HepG2 (cell line): ENCODE measurements around the gene HPD. TPM values are rescaled to one million over a fixed set of nuclear protein-coding genes. Genes with fewer than 3 reads are reported as not detected.

ENCODE experiments used
- EED ChIP-seq: sonication (generic); formaldehyde crosslinking; IDR thresholded peaks from 2 replicates; pipeline ENCODE4 v1.5.0; 2020; ENCODE audit warnings: mild to moderate bottlenecking, missing genetic modification reagents
- HOXA5 ChIP-seq: sonication (generic); formaldehyde crosslinking; IDR thresholded peaks from 2 replicates; pipeline ENCODE4 v1.4.0; 2020; ENCODE audit warnings: missing genetic modification reagents
- KLF6 ChIP-seq: IDR thresholded peaks from 2 replicates; pipeline ENCODE4 v1.8.0; 2016; ENCODE audit warnings: missing biosample characterization, missing genetic modification reagents
- MAZ ChIP-seq, 2 experiments: sonication (generic) in 1 of 2; formaldehyde crosslinking in 1 of 2; IDR thresholded peaks; 2 replicates each; pipeline versions ENCODE4 v1.5.0 to v1.6.1; 2012 to 2020; ENCODE audit warnings: low read depth in 2 of 2, mild to moderate bottlenecking in 2 of 2, borderline replicate concordance in 1 of 2, improper control_type of control experiment in 1 of 2, low read length in 1 of 2, missing genetic modification reagents in 1 of 2, moderate library complexity in 1 of 2
- POLR2AphosphoS5 ChIP-seq: IDR thresholded peaks from 2 replicates; pipeline ENCODE4 v1.6.1; 2012; ENCODE audit warnings: low read depth, low read length
- SALL1 ChIP-seq: sonication (generic); formaldehyde crosslinking; IDR thresholded peaks from 2 replicates; pipeline ENCODE4 v1.8.0; 2022; ENCODE audit warnings: mild to moderate bottlenecking, missing genetic modification reagents
- YEATS2 ChIP-seq: sonication (generic); formaldehyde crosslinking; IDR thresholded peaks from 2 replicates; pipeline ENCODE4 v1.4.0; 2020; ENCODE audit warnings: missing genetic modification reagents, borderline replicate concordance
- ZNF138 ChIP-seq: sonication (generic); formaldehyde crosslinking; IDR thresholded peaks from 2 replicates; pipeline ENCODE4 v1.5.0; 2020; ENCODE audit warnings: mild to moderate bottlenecking, low read depth, missing genetic modification reagents
- ZNF292 ChIP-seq: sonication (generic); formaldehyde crosslinking; IDR thresholded peaks from 2 replicates; pipeline ENCODE4 v1.8.1; 2022; ENCODE audit warnings: mild to moderate bottlenecking, low read depth, missing genetic modification reagents, borderline replicate concordance
- ZNF446 ChIP-seq: sonication (generic); formaldehyde crosslinking; IDR thresholded peaks from 2 replicates; pipeline ENCODE4 v1.5.0; 2020; ENCODE audit warnings: mild to moderate bottlenecking, missing genetic modification reagents
- ZNF652 ChIP-seq: IDR thresholded peaks from 2 replicates; pipeline ENCODE4 v1.6.1; 2016; ENCODE audit warnings: low read depth, borderline replicate concordance
- polyA plus RNA-seq, 8 experiments: library from polyadenylated mRNA; depleted of rRNA in 3 of 8; stranded (reverse) in 7 of 8; unstranded in 1 of 8; fragments of >200 nt; fragmentation: Illumina TruSeq in 4 of 8; extraction: Trizol in 4 of 8; gene quantifications; 2 replicates each; pipeline versions ENCODE4 v1.2.1 to v1.2.3, GENCODE V29; 2011 to 2016; ENCODE audit warnings: low read depth in 4 of 8, missing spikeins in 1 of 8, mixed read lengths in 1 of 8; ENCODE audit not compliant: insufficient read depth in 1 of 8
- total RNA-seq, 5 experiments: library from RNA; depleted of rRNA; stranded (reverse); fragments of >200 nt; fragmentation: Illumina TruSeq; extraction: Trizol; gene quantifications; 2 replicates each; pipeline ENCODE4 v1.2.3, GENCODE V29; 2016; ENCODE audit warnings: low read depth in 1 of 5
- TF ChIP-seq, protein P1 (sequence below): IDR thresholded peaks from 2 replicates; pipeline ENCODE4 v1.6.1; 2016; ENCODE audit warnings: missing genetic modification reagents, missing compliant biosample characterization
- TF ChIP-seq, protein P2 (sequence below): sonication (generic); formaldehyde crosslinking; IDR thresholded peaks from 2 replicates; pipeline ENCODE4 v1.9.0; 2021; ENCODE audit warnings: missing genetic modification reagents, mild to moderate bottlenecking, borderline replicate concordance
- TF ChIP-seq, protein P3 (sequence below): IDR thresholded peaks from 2 replicates; pipeline ENCODE4 v1.6.1; 2018; ENCODE audit warnings: missing genetic modification reagents, mild to moderate bottlenecking, missing compliant biosample characterization
- TF ChIP-seq, protein P4 (sequence below): sonication (generic); formaldehyde crosslinking; IDR thresholded peaks from one replicate; pipeline ENCODE4 v1.5.1; 2020; ENCODE audit warnings: mild to moderate bottlenecking, missing genetic modification reagents; ENCODE audit errors: not compliant biosample characterization
- TF ChIP-seq, protein P5 (sequence below): sonication (generic); formaldehyde crosslinking; IDR thresholded peaks from 2 replicates; pipeline ENCODE4 v1.4.0; 2020; ENCODE audit warnings: missing genetic modification reagents

The HPD gene
- total and polyA plus RNA-seq, 2 of the 13 experiments (the other 11 are each of a cell fraction or from before 2014, with no cell fraction given) = 120 to 195 TPM

DNA sequence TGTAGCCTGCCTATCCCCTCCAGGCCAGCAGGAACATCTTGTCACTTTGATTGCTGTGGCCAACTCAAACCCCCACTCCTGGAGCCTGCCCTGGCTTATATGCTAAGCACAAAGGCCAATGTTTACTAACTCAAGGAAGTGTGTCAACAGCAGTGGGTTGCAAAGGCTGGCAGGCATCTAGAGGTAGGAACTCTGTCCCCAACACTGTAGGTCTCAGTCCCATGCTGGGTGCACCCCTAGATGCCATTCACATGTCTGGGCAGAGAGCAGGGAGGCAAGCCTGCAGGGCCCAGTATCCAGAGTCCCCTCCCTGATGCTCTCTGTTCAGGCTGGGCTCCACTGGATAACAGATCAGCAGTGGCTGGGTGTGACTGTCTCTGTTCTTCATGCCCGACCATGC lies 1.6 kb upstream of the HPD start (continued):
- TF ChIP-seq SALL1 (peak; percentile 55), ZNF446 (CRISPR knock-in tag) (no peak), EED (CRISPR knock-in tag) (no peak), MAZ (IDR thresholded peaks at IDR 0.05; ENCODE audit: borderline replicate concordance, low read depth, low read length) (0 out of 2 replicates have a peak, but pooled peaks have one; percentile 30), MAZ (CRISPR knock-in tag; IDR thresholded peaks at IDR 0.05; ENCODE audit: low read depth) (no peak), ZNF138 (no peak), POLR2AphosphoS5 (peak; percentile 47; the same call in 1 of the 2 replicates), YEATS2 (CRISPR knock-in tag) (no peak), ZNF652 (CRISPR knock-in tag) (no peak), ZNF292 (peak; percentile 57; the same call in 1 of the 2 replicates), HOXA5 (no peak), KLF6 (CRISPR knock-in tag) (no peak)
- TF ChIP-seq, protein P1, sequence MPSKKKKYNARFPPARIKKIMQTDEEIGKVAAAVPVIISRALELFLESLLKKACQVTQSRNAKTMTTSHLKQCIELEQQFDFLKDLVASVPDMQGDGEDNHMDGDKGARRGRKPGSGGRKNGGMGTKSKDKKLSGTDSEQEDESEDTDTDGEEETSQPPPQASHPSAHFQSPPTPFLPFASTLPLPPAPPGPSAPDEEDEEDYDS (CRISPR knock-in tag) = peak; percentile 75
- TF ChIP-seq, protein P2, sequence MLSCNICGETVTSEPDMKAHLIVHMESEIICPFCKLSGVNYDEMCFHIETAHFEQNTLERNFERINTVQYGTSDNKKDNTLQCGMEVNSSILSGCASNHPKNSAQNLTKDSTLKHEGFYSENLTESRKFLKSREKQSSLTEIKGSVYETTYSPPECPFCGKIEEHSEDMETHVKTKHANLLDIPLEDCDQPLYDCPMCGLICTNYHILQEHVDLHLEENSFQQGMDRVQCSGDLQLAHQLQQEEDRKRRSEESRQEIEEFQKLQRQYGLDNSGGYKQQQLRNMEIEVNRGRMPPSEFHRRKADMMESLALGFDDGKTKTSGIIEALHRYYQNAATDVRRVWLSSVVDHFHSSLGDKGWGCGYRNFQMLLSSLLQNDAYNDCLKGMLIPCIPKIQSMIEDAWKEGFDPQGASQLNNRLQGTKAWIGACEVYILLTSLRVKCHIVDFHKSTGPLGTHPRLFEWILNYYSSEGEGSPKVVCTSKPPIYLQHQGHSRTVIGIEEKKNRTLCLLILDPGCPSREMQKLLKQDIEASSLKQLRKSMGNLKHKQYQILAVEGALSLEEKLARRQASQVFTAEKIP (CRISPR knock-in tag) = no peak
- TF ChIP-seq, protein P3, sequence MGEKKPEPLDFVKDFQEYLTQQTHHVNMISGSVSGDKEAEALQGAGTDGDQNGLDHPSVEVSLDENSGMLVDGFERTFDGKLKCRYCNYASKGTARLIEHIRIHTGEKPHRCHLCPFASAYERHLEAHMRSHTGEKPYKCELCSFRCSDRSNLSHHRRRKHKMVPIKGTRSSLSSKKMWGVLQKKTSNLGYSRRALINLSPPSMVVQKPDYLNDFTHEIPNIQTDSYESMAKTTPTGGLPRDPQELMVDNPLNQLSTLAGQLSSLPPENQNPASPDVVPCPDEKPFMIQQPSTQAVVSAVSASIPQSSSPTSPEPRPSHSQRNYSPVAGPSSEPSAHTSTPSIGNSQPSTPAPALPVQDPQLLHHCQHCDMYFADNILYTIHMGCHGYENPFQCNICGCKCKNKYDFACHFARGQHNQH (CRISPR knock-in tag) = 0 out of 2 replicates have a peak, but pooled peaks have one; percentile 48
- TF ChIP-seq, protein P4, sequence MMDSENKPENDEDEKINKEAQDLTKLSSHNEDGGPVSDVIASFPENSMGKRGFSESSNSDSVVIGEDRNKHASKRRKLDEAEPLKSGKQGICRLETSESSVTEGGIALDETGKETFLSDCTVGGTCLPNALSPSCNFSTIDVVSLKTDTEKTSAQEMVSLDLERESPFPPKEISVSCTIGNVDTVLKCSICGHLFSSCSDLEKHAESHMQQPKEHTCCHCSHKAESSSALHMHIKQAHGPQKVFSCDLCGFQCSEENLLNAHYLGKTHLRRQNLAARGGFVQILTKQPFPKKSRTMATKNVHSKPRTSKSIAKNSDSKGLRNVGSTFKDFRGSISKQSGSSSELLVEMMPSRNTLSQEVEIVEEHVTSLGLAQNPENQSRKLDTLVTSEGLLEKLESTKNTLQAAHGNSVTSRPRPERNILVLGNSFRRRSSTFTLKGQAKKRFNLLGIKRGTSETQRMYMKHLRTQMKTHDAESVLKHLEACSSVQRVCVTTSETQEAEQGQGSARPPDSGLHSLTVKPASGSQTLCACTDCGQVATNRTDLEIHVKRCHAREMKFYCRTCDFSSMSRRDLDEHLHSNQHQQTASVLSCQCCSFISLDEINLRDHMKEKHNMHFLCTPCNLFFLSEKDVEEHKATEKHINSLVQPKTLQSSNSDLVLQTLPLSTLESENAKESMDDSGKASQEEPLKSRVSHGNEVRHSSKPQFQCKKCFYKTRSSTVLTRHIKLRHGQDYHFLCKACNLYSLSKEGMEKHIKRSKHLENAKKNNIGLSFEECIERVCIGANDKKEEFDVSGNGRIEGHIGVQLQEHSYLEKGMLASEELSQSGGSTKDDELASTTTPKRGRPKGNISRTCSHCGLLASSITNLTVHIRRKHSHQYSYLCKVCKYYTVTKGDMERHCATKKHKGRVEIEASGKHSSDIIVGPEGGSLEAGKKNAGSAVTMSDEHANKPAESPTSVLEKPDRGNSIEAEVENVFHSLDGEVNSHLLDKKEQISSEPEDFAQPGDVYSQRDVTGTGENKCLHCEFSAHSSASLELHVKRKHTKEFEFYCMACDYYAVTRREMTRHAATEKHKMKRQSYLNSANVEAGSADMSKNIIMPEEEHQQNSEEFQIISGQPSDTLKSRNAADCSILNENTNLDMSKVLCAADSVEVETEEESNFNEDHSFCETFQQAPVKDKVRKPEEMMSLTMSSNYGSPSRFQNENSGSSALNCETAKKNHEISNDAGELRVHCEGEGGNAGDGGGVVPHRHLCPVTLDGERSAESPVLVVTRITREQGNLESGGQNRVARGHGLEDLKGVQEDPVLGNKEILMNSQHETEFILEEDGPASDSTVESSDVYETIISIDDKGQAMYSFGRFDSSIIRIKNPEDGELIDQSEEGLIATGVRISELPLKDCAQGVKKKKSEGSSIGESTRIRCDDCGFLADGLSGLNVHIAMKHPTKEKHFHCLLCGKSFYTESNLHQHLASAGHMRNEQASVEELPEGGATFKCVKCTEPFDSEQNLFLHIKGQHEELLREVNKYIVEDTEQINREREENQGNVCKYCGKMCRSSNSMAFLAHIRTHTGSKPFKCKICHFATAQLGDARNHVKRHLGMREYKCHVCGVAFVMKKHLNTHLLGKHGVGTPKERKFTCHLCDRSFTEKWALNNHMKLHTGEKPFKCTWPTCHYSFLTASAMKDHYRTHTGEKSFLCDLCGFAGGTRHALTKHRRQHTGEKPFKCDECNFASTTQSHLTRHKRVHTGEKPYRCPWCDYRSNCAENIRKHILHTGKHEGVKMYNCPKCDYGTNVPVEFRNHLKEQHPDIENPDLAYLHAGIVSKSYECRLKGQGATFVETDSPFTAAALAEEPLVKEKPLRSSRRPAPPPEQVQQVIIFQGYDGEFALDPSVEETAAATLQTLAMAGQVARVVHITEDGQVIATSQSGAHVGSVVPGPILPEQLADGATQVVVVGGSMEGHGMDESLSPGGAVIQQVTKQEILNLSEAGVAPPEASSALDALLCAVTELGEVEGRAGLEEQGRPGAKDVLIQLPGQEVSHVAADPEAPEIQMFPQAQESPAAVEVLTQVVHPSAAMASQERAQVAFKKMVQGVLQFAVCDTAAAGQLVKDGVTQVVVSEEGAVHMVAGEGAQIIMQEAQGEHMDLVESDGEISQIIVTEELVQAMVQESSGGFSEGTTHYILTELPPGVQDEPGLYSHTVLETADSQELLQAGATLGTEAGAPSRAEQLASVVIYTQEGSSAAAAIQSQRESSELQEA (CRISPR knock-in tag) = no peak
- TF ChIP-seq, protein P5, sequence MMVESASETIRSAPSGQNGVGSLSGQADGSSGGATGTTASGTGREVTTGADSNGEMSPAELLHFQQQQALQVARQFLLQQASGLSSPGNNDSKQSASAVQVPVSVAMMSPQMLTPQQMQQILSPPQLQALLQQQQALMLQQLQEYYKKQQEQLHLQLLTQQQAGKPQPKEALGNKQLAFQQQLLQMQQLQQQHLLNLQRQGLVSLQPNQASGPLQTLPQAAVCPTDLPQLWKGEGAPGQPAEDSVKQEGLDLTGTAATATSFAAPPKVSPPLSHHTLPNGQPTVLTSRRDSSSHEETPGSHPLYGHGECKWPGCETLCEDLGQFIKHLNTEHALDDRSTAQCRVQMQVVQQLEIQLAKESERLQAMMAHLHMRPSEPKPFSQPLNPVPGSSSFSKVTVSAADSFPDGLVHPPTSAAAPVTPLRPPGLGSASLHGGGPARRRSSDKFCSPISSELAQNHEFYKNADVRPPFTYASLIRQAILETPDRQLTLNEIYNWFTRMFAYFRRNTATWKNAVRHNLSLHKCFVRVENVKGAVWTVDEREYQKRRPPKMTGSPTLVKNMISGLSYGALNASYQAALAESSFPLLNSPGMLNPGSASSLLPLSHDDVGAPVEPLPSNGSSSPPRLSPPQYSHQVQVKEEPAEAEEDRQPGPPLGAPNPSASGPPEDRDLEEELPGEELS (CRISPR knock-in tag) = peak; percentile 82
